Thyroid gland (tissue), 4 donors: ENCODE data around the gene MOB3A. TPM values are rescaled to one million over a fixed set of nuclear protein-coding genes. Genes with fewer than 3 reads are reported as not detected.

ENCODE experiments used
- DNase-seq, 2 donors: peaks; one replicate each; pipeline ENCODE4 v3.0.0-alpha.2; 2019
- H3K27ac ChIP-seq, 3 donors: fragments of 200-600 bp; sonication (generic); 1 replicate in 2 of 3; 2 replicates in 1 of 3; pipeline ENCODE4 v1.5.1; 2016 to 2019; ENCODE audit warnings: mild to moderate bottlenecking in 1 of 3, moderate library complexity in 1 of 3
- H3K27me3 ChIP-seq: fragments of 200-600 bp; sonication (generic); one replicate; pipeline ENCODE4 v1.5.1; 2019
- H3K36me3 ChIP-seq, 2 donors: fragments of 200-600 bp; sonication (generic); one replicate each; pipeline ENCODE4 v1.5.1; 2016 to 2019
- H3K4me1 ChIP-seq, 2 donors: fragments of 200-600 bp; sonication (generic); one replicate each; pipeline ENCODE4 v1.5.1; 2017 to 2019
- H3K4me3 ChIP-seq, 3 donors: fragments of 200-600 bp; sonication (generic); replicated peaks in 1 of 3; 1 replicate in 2 of 3; 2 replicates in 1 of 3; pipeline ENCODE4 v1.5.1; 2016; ENCODE audit warnings: mild to moderate bottlenecking in 1 of 3
- H3K9me3 ChIP-seq: fragments of 200-600 bp; sonication (generic); one replicate; pipeline ENCODE4 v1.5.1; 2017
- POLR2A ChIP-seq, 2 donors: fragments of 450-650 bp; IDR thresholded peaks; one replicate each; pipeline ENCODE4 v1.6.1; 2017; ENCODE audit warnings: antibody characterized with exemption in 2 of 2, mild to moderate bottlenecking in 2 of 2, moderate library complexity in 1 of 2
- WGBS, 2 donors: methylation state at CpG; one replicate each; pipeline ENCODE4 v1.1.5; 2017; 5-methylcytosine and 5-hydroxymethylcytosine counted together
- intact Hi-C: fragments of 100-400 bp; cut with DNase I; formaldehyde crosslinking; loops from one replicate; pipeline ENCODE4 v1.15.1; 2023
- total RNA-seq, 4 donors: library from RNA; depleted of rRNA; stranded (reverse); fragments of >200 nt; gene quantifications; one replicate each; pipeline ENCODE4 v1.2.3, GENCODE V29; 2016
- TF ChIP-seq, protein P1 (sequence below), 6 experiments: fragments of 200-600 bp in 3 of 6; fragments of 450-650 bp in 3 of 6; sonication (generic) in 3 of 6; IDR thresholded peaks; one replicate each; pipeline ENCODE4 v1.5.1; 2016 to 2019; ENCODE audit warnings: antibody characterized with exemption in 6 of 6, mild to moderate bottlenecking in 2 of 6, inconsistent platforms in 1 of 6, moderate library complexity in 1 of 6

Gene MOB3A
- total RNA-seq, 4 donors from 2014 or later = 18.5 to 40.4 (median 26.6) TPM

DNA sequence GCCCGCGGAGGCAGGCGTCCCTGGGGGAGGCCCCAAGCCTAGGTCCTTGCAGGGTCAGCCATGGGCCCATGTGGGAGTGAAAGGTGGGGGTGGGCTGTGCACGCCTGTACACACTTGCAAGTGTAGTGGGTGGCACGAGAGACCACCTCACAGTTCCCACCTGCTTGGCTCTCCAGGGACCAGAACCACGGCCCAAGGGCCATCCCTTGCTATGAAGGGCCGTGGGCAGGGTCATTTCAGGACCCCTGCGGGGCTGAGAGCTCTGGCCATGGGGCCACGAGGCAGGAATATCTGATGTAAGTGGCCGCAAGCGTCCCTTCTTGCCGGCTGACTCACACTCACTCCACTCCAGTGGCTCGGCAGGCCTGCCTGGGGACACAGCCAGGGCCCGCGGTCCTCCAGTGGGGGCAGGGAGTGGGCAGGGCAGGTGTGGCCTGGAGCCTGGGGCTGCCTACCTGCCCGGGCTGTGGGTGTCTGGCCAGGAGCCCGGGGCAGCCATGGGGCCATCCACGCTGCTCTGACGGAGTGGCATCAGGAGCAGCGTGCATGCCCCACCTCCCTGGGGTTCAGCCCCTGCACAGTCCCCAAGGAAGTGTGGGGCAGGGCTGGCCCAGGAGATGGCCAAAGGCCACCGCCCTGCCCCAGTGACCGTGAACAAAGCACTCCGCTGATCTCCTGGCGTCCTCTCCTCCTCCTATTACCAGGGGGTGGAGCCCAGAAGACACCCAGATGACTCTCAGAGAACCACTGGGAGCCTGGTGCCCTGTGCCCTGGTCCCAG, 36.5 kb downstream of the MOB3A start:
- H3K27me3 ChIP-seq = no peaks in the 10 kb centered on the region
- no peaks in the 10 kb centered on the region for H3K36me3 ChIP-seq
- H3K4me3 ChIP-seq = no peak overlapping the region
- intact Hi-C loops = no loop called here
- WGBS, 2 donors = 24 to 40% methylated on average over 13 to 17 of the region's 24 CpGs
- H3K9me3 ChIP-seq = no peaks in the 10 kb centered on the region
- H3K27ac ChIP-seq = peak overlapping the region; percentile 96 to 100 (median 100)
- peaks cover 44 to 68% of the 10 kb centered on the region in 2 donors for H3K4me1 ChIP-seq
- peak; percentile 98 for DNase-seq
- peak; percentile 27 to 81 for TF ChIP-seq POLR2A (IDR thresholded peaks at IDR 0.05)
- TF ChIP-seq, protein P1, sequence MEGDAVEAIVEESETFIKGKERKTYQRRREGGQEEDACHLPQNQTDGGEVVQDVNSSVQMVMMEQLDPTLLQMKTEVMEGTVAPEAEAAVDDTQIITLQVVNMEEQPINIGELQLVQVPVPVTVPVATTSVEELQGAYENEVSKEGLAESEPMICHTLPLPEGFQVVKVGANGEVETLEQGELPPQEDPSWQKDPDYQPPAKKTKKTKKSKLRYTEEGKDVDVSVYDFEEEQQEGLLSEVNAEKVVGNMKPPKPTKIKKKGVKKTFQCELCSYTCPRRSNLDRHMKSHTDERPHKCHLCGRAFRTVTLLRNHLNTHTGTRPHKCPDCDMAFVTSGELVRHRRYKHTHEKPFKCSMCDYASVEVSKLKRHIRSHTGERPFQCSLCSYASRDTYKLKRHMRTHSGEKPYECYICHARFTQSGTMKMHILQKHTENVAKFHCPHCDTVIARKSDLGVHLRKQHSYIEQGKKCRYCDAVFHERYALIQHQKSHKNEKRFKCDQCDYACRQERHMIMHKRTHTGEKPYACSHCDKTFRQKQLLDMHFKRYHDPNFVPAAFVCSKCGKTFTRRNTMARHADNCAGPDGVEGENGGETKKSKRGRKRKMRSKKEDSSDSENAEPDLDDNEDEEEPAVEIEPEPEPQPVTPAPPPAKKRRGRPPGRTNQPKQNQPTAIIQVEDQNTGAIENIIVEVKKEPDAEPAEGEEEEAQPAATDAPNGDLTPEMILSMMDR (IDR thresholded peaks at IDR 0.05) = no peak

DNA sequence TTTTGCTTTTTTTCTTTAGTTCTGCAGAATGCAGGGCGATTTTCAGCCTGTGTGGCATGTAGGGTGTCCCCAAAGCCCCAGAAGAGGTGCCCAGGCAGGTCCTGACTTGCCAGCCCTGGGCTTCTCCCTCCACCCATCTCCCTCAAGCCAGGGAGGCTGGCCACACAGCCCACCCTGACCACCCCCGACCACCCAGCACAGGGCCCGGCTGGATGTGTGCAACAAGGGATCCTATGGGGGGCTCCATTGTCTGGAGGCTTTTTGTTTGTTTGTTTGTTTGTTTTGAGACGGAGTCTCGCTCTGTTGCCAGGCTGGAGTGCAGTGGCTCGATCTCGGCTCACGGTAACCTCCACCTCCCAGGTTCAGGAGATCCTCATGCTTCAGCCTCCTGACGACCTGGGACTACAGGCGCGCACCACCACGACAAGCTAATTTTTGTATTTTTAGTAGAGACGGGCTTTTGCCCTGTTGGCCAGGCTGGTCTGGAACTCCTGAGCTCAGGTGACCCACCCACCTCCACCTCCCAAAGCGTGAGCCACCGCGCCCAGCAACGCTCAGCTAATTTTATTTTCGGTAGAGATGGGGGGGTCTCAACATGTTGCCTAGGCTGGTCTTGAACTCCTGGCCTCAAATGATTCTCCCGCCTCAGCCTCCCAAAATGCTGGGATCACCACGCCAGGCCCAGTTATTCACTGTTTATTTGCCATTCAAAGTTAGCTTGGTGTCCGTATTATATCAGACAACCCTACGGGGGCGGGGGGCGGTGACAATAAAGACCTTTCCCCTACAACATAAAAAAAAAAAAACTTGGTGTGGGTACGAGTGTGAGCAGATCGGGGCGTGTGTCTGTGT, 37.3 kb downstream of the MOB3A start:
- no peak for TF ChIP-seq POLR2A (IDR thresholded peaks at IDR 0.05)
- TF ChIP-seq, protein P1 (IDR thresholded peaks at IDR 0.05) = no peak
- 82 to 90% methylated on average over 26 of the region's 27 CpGs for WGBS, 2 donors
- Histone ChIP-seq H3K4me3 (no peak overlapping the region), H3K27ac (peak overlapping the region; percentile 96 to 100 (median 100)), H3K4me1 (peaks cover 46 to 76% of the 10 kb centered on the region in 2 donors), H3K27me3 (no peaks in the 10 kb centered on the region), H3K36me3 (no peaks in the 10 kb centered on the region), H3K9me3 (no peaks in the 10 kb centered on the region)
- no peak for DNase-seq
- intact Hi-C loops = no loop called here

DNA sequence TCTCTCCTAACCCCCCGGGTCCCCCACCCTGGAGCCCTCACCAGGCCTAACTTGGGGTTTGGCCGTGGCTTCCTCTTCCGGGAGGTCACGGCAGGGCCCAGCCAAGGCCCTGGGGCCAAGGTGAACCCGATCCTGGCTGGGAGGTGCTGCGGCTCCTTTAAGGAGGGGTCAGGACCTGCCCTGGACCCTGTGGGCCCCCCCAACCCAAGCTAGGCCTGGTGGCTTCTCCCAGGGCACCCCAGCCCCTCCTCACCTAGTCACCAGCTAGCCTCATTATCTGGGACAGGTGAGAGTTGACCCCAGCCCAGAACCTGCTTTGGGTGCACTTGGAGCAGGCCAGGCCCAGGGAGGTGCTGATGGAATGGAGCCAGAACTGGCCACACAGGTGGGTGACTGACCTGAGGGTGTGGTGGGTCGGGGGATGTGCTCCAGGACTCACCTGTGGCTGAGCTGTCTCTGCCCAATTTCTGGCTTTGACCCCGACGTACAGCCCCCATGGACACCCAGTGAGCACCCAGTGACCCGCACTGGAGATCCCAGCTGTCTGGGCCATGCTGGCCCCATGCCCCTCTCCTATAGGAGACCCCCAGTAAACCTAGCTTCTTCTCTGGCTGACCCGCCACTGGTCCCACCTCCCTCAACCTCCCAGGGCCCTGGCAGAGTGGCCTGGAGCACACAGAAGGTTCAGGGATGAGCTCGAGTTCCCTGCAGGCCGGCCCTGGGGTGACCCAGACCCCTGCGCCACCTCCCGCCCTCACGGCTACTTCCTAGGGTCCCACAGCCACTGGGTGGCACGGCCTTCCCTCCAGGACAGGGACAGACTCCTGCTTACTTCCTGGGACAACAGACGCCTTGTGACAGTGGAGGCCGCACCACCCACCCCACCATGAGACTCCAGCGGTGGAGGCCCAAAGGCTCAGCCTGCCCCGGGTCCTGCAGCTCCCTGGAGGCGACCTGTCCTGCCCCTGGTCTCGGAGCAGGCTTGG, 38.3 kb downstream of the MOB3A start:
- H3K36me3 ChIP-seq = no peaks in the 10 kb centered on the region
- intact Hi-C loops = no loop called here
- H3K4me1 ChIP-seq = peaks cover 46 to 79% of the 10 kb centered on the region in 2 donors
- WGBS, 2 donors = 82 to 88% methylated on average over 13 of the region's 23 CpGs
- H3K9me3 ChIP-seq = no peaks in the 10 kb centered on the region
- no peak for DNase-seq
- peak overlapping the region; percentile 88 to 100 (median 96) for H3K27ac ChIP-seq
- H3K4me3 ChIP-seq = no peak overlapping the region
- H3K27me3 ChIP-seq = no peaks in the 10 kb centered on the region
- TF ChIP-seq, protein P1 (IDR thresholded peaks at IDR 0.05) = no peak
- TF ChIP-seq POLR2A (IDR thresholded peaks at IDR 0.05) = no peak

DNA sequence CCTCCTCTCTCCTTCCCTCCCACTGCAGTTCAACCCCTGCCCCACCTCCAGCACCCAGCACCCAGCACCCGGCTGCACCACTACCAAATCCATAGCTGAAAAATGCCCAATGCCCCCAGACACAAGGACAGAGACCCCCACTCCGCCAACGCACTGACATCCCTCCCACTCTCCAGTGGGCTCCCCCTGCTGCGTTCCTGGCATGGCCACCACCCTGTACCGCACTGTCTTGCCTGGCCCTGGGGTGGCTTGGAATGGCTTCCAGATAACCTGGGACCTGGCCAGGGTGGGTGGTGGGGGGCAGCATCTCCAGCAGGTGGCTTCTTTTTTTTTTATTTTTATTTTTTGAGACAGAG, 39.3 kb downstream of the MOB3A start:
- TF ChIP-seq, protein P1 (IDR thresholded peaks at IDR 0.05) = no peak
- no peak for TF ChIP-seq POLR2A (IDR thresholded peaks at IDR 0.05)
- Histone ChIP-seq H3K9me3 (no peaks in the 10 kb centered on the region), H3K4me3 (no peak overlapping the region), H3K4me1 (peaks cover 48 to 80% of the 10 kb centered on the region in 2 donors), H3K36me3 (no peaks in the 10 kb centered on the region), H3K27ac (peak overlapping the region; percentile 88 to 100 (median 96)), H3K27me3 (no peaks in the 10 kb centered on the region)
- DNase-seq = peak in 1 of 2 donors; percentile 5
- 54 to 71% methylated on average over 5 of the region's 5 CpGs for WGBS, 2 donors
- intact Hi-C loops = no loop called here
